Stimulated activated CD4-positive, alpha-beta T cell treated with anti-CD3 and anti-CD28 coated beads, Interleukin-15, amount 100 ng/mL, for 24 hours (primary cell): ENCODE data around the gene UNC93A.
"Not testable (repeated sequence)": the region's sequence is repeated elsewhere in the genome, so short reads cannot be mapped to it uniquely, and the experiment has no call there.

ENCODE experiments used
- DNase-seq: peaks from one replicate; pipeline ENCODE4 v3.0.0-alpha.2; 2020

UNC93A gene

GRCh38 chr6:167345960-167346359 lies 54.8 kb downstream of the UNC93A start:
- DNase-seq, result no peak

- no peak for DNase-seq
Measured at GRCh38 chr6:167347226-167347625, 56.1 kb downstream of the UNC93A start.

GRCh38 chr6:167349631-167350274 lies 58.6 kb downstream of the UNC93A start:
- DNase-seq, result no peak

- DNase-seq, result peak; percentile 19
Measured at GRCh38 chr6:167350275-167350696, 59.2 kb downstream of the UNC93A start.

- peak; percentile 92 for DNase-seq
Measured at GRCh38 chr6:167350731-167351655, 59.9 kb downstream of the UNC93A start.

- DNase-seq, result no peak
Measured at GRCh38 chr6:167351656-167352345, 60.7 kb downstream of the UNC93A start.

GRCh38 chr6:167356874-167357273 lies 65.8 kb downstream of the UNC93A start:
- no peak for DNase-seq

GRCh38 chr6:167358394-167358793 lies 67.3 kb downstream of the UNC93A start:
- DNase-seq, result not testable (repeated sequence)

- not testable (repeated sequence) for DNase-seq
Measured at GRCh38 chr6:167361170-167361569, 70.1 kb downstream of the UNC93A start.
